GM23338 (cell line): Measurements from ENCODE around the gene EPSTI1.

Experiments used
- EZH2 ChIP-seq: fragments of 200-600 bp; sonication (generic); IDR thresholded peaks from one replicate; pipeline ENCODE4 v1.8.0; 2017; ENCODE audit warnings: antibody characterized with exemption, mild to moderate bottlenecking, low read depth; ENCODE audit not compliant: unreplicated experiment
- REST ChIP-seq: IDR thresholded peaks from one replicate; pipeline ENCODE4 v1.6.1; 2018; ENCODE audit warnings: antibody characterized with exemption; ENCODE audit not compliant: unreplicated experiment

- TF ChIP-seq EZH2, result no peak
- no peak for TF ChIP-seq REST
These were observed 17.5 kb upstream of the EPSTI1 start for GRCh38 chr13:43009506-43009905.
